HCT116 (cell line): ENCODE results near the gene ODF4. TPM values are rescaled to one million over a fixed set of nuclear protein-coding genes. Genes with fewer than 3 reads are reported as not detected.

ENCODE experiments used
- EGR1 ChIP-seq: IDR thresholded peaks from 2 replicates; pipeline ENCODE4 v1.6.1; 2012; ENCODE audit warnings: low read depth
- EZH2 ChIP-seq: fragments of 200-600 bp; sonication (generic); IDR thresholded peaks from 2 replicates; pipeline ENCODE4 v1.6.1; 2017; ENCODE audit warnings: antibody characterized with exemption, mixed run types
- EZH2phosphoT487 ChIP-seq: fragments of 200-600 bp; IDR thresholded peaks from 2 replicates; pipeline ENCODE4 v1.6.1; 2018; ENCODE audit warnings: antibody characterized with exemption, borderline replicate concordance
- POLR2A ChIP-seq: IDR thresholded peaks from 2 replicates; pipeline ENCODE4 v1.7.0; 2011; ENCODE audit warnings: borderline replicate concordance; ENCODE audit not compliant: insufficient read depth, insufficient read length; ENCODE audit errors: extremely low read depth
- SIN3A ChIP-seq: IDR thresholded peaks from 2 replicates; pipeline ENCODE4 v1.6.1; 2012; ENCODE audit warnings: low read depth
- SRF ChIP-seq: IDR thresholded peaks from 2 replicates; pipeline ENCODE4 v1.6.1; 2012; ENCODE audit warnings: low read depth
- TCF7L2 ChIP-seq: IDR thresholded peaks from 2 replicates; pipeline ENCODE4 v1.7.0; 2011; ENCODE audit warnings: borderline replicate concordance, inconsistent platforms; ENCODE audit not compliant: insufficient read depth, insufficient read length; ENCODE audit errors: extremely low read depth
- ZBTB33 ChIP-seq: IDR thresholded peaks from 2 replicates; pipeline ENCODE4 v1.6.1; 2011; ENCODE audit warnings: mild to moderate bottlenecking, low read length, moderate library complexity; ENCODE audit not compliant: insufficient replicate concordance; ENCODE audit errors: extremely low read depth
- ZNF274 ChIP-seq: fragments of 200-500 bp; sonication (Bioruptor generic); IDR thresholded peaks from 2 replicates; pipeline ENCODE4 v1.6.1; 2014; ENCODE audit warnings: mild to moderate bottlenecking, low read depth, low read length, inconsistent platforms
- total RNA-seq: library from RNA; stranded (reverse); gene quantifications from one replicate; pipeline ENCODE4 v1.2.1, GENCODE V29; 2021; ENCODE audit not compliant: unreplicated experiment
- TF ChIP-seq, protein P1 (sequence below), 3 experiments: fragments of 200-600 bp in 1 of 3; sonication (generic) in 1 of 3; IDR thresholded peaks in 2 of 3; conservative IDR thresholded peaks in 1 of 3; 2 replicates each; pipeline ENCODE4 v1.5.1; 2012 to 2017; ENCODE audit warnings: low read depth in 2 of 3, low read length in 2 of 3, antibody characterized with exemption in 1 of 3, borderline replicate concordance in 1 of 3, control low read depth in 1 of 3, mild to moderate bottlenecking in 1 of 3, mixed read lengths in 1 of 3, mixed run types in 1 of 3, moderate library complexity in 1 of 3; ENCODE audit not compliant: insufficient read depth in 1 of 3
- TF ChIP-seq, protein P2 (sequence below): IDR thresholded peaks from 2 replicates; pipeline ENCODE4 v1.6.1; 2012

The ODF4 gene
- total RNA-seq, 1 experiment from 2014 or later = not detected

DNA sequence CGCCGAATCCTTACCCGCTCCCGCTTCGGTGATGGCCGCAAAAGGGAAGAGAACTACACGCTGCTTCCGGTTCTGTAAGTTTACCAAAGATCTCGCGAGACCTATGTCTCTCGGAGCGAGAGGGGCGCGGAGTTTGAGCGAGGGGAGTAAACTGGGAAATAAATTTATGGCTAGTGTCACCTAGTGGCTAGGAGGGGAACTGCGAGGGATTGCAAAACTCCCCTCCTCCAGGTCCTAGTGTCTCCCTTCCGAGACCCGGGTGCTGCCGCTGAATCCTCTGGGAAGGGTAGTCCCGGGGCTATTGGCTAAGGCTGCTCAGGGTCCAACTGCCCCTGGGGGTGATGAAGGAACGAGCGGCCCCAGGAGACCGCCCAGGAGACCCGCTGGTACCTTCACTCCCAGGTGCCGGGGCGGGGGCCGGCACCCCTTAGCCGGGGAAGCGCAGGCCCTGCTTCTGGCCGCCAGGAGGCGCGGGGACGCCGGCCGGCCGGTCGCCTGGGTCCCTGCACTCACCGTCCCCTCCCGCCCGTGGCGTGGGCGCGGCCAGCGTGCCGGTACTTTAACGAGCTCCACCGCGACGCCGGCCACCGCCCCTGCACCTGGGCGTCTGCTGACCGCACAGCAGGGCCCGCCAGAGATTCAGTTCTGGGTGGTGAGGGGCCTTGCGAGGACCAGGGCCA is 43.6 kb downstream of the ODF4 start, which contains the start of gene RPL26 (continued):
- TF ChIP-seq, protein P1, sequence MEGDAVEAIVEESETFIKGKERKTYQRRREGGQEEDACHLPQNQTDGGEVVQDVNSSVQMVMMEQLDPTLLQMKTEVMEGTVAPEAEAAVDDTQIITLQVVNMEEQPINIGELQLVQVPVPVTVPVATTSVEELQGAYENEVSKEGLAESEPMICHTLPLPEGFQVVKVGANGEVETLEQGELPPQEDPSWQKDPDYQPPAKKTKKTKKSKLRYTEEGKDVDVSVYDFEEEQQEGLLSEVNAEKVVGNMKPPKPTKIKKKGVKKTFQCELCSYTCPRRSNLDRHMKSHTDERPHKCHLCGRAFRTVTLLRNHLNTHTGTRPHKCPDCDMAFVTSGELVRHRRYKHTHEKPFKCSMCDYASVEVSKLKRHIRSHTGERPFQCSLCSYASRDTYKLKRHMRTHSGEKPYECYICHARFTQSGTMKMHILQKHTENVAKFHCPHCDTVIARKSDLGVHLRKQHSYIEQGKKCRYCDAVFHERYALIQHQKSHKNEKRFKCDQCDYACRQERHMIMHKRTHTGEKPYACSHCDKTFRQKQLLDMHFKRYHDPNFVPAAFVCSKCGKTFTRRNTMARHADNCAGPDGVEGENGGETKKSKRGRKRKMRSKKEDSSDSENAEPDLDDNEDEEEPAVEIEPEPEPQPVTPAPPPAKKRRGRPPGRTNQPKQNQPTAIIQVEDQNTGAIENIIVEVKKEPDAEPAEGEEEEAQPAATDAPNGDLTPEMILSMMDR (IDR thresholded peaks at IDR 0.05 in 2 of 3, conservative IDR thresholded peaks at IDR 0.05 in 1 of 3; ENCODE audit: borderline replicate concordance in 1 of 3, insufficient read depth in 1 of 3, low read depth in 2 of 3, low read length in 2 of 3) = peak; percentile 62 to 98 (median 96)
- TF ChIP-seq EZH2 (no peak), EZH2phosphoT487 (no peak), SIN3A (peak; percentile 84), POLR2A (peak; percentile 86), SRF (peak; percentile 79; the same call in 1 of the 2 replicates), ZNF274 (no peak), ZBTB33 (peak; percentile 99), EGR1 (peak; percentile 85), TCF7L2 (no peak)
- TF ChIP-seq, protein P2, sequence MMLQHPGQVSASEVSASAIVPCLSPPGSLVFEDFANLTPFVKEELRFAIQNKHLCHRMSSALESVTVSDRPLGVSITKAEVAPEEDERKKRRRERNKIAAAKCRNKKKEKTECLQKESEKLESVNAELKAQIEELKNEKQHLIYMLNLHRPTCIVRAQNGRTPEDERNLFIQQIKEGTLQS = no peak
